A549 (cell line): Measurements from ENCODE around the gene KIF1A. TPM values are rescaled to one million over a fixed set of nuclear protein-coding genes. Genes with fewer than 3 reads are reported as not detected.

Experiments
- ATAC-seq, 2 experiments: fragments of 200-7000 bp in 1 of 2; fragments of >200 bp in 1 of 2; cut with Nextera tagmentation in 1 of 2; cut with Tn5 transposase in 1 of 2; 3 replicates each; pipeline versions ENCODE4 v1.8.0 to v1.9.1; 2018 to 2020; ENCODE audit warnings: mild to moderate bottlenecking in 1 of 2, moderate library complexity in 1 of 2
- CTCF ChIA-PET: fragments of 300-600 bp; sonication (Branson Sonifier 250); formaldehyde crosslinking; extraction: SDS; loops from one replicate; lab custom pipeline; 2021; ENCODE audit warnings: antibody characterized with exemption, inconsistent platforms; lab: Yijun Ruan, JAX
- POLR2A ChIA-PET: fragments of 350-600 bp; formaldehyde crosslinking; extraction: SDS; loops from one replicate; lab custom pipeline; 2021; ENCODE audit warnings: antibody characterized with exemption, inconsistent platforms; lab: Yijun Ruan, JAX
- DNase-seq, 2 experiments: peaks; one replicate each; pipeline versions ENCODE4 v3.0.0 to v3.0.0-alpha.2; 2011 to 2016; ENCODE audit warnings: low read depth in 1 of 2, low spot score in 1 of 2
- FAIRE-seq: peaks from 2 replicates; lab custom pipeline; 2011; peaks lifted over from hg19 to GRCh38; lab: Jason Lieb, UNC
- H3K27ac ChIP-seq, 2 experiments: fragments of >200 bp; sonication (Bioruptor Twin); formaldehyde crosslinking; 3 replicates each; pipeline ENCODE4 v1.5.1; 2016 to 2017
- H3K4me1 ChIP-seq: fragments of >200 bp; sonication (Bioruptor Twin); formaldehyde crosslinking; 3 replicates; pipeline ENCODE4 v1.6.1; 2016
- H3K4me2 ChIP-seq: fragments of >200 bp; sonication (Bioruptor Twin); formaldehyde crosslinking; 3 replicates; pipeline ENCODE4 v1.6.1; 2016
- H3K4me3 ChIP-seq: fragments of >200 bp; sonication (Bioruptor Twin); formaldehyde crosslinking; 3 replicates; pipeline ENCODE4 v1.5.1; 2016
- H3K9me3 ChIP-seq: fragments of >200 bp; sonication (Bioruptor Twin); formaldehyde crosslinking; 3 replicates; pipeline ENCODE4 v1.6.1; 2016
- BHLHE40 ChIP-seq: IDR thresholded peaks from 2 replicates; pipeline ENCODE4 v1.6.1; 2012; ENCODE audit warnings: low read depth, low read length, inconsistent platforms
- CBX2 ChIP-seq: fragments of 200-600 bp; sonication (generic); IDR thresholded peaks from 2 replicates; pipeline ENCODE4 v1.6.1; 2016; ENCODE audit warnings: low read depth, mild to moderate bottlenecking, borderline replicate concordance
- ESRRA ChIP-seq: fragments of 150-350 bp; IDR thresholded peaks from 2 replicates; pipeline ENCODE4 v1.6.1; 2014; ENCODE audit warnings: mild to moderate bottlenecking, low read length, borderline replicate concordance
- GATA3 ChIP-seq: IDR thresholded peaks from 2 replicates; pipeline ENCODE4 v1.6.1; 2012; ENCODE audit warnings: borderline replicate concordance
- NPAS2 ChIP-seq: fragments of 250-450 bp; sonication (Bioruptor Pico); IDR thresholded peaks from 2 replicates; pipeline ENCODE4 v1.8.0; 2022; ENCODE audit warnings: mild to moderate bottlenecking, moderate library complexity, borderline replicate concordance
- SMC3 ChIP-seq: fragments of >200 bp; sonication (Bioruptor Twin); formaldehyde crosslinking; IDR thresholded peaks from 3 replicates; pipeline ENCODE4 v1.6.1; 2018; ENCODE audit warnings: inconsistent platforms
- SREBF2 ChIP-seq: fragments of 450-650 bp; IDR thresholded peaks from 2 replicates; pipeline ENCODE4 v1.6.1; 2014; ENCODE audit warnings: mild to moderate bottlenecking, moderate library complexity
- ZC3H11A ChIP-seq: fragments of 450-650 bp; IDR thresholded peaks from 2 replicates; pipeline ENCODE4 v1.6.1; 2014; ENCODE audit warnings: antibody characterized with exemption, mild to moderate bottlenecking
- ZNF302 ChIP-seq: fragments of 250-450 bp; sonication (Bioruptor Pico); IDR thresholded peaks from 2 replicates; pipeline ENCODE4 v1.9.0; 2021; ENCODE audit warnings: inconsistent platforms, mild to moderate bottlenecking, moderate library complexity
- WGBS: methylation state at CpG from one replicate; pipeline ENCODE4 v1.1.6; 2017; ENCODE audit errors: missing lambda C conversion rate; 5-methylcytosine and 5-hydroxymethylcytosine counted together
- polyA plus RNA-seq, 4 experiments: library from polyadenylated mRNA; depleted of rRNA in 3 of 4; stranded (reverse); fragments of >200 nt; fragmentation: RNase III in 1 of 4; extraction: RNeasy Plus Mini Kit Qiagen cat#74134 plus additional on column Dnase treatment in 1 of 4; gene quantifications; 2 replicates in 3 of 4; 3 replicates in 1 of 4; pipeline ENCODE4 v1.2.3, GENCODE V29; 2011 to 2017
- TF ChIP-seq, protein P1 (sequence below): fragments of 200-600 bp; sonication (generic); IDR thresholded peaks from 2 replicates; pipeline ENCODE4 v1.6.1; 2016; ENCODE audit warnings: antibody characterized with exemption, mild to moderate bottlenecking, moderate library complexity
- TF ChIP-seq, protein P2 (sequence below): fragments of >200 bp; sonication (Bioruptor Twin); formaldehyde crosslinking; IDR thresholded peaks from 2 replicates; pipeline ENCODE4 v1.6.1; 2016

Gene KIF1A
- polyA plus RNA-seq, 2 of the 4 experiments (the other 2 are of a cell fraction) = 0.28 to 0.50 TPM

DNA sequence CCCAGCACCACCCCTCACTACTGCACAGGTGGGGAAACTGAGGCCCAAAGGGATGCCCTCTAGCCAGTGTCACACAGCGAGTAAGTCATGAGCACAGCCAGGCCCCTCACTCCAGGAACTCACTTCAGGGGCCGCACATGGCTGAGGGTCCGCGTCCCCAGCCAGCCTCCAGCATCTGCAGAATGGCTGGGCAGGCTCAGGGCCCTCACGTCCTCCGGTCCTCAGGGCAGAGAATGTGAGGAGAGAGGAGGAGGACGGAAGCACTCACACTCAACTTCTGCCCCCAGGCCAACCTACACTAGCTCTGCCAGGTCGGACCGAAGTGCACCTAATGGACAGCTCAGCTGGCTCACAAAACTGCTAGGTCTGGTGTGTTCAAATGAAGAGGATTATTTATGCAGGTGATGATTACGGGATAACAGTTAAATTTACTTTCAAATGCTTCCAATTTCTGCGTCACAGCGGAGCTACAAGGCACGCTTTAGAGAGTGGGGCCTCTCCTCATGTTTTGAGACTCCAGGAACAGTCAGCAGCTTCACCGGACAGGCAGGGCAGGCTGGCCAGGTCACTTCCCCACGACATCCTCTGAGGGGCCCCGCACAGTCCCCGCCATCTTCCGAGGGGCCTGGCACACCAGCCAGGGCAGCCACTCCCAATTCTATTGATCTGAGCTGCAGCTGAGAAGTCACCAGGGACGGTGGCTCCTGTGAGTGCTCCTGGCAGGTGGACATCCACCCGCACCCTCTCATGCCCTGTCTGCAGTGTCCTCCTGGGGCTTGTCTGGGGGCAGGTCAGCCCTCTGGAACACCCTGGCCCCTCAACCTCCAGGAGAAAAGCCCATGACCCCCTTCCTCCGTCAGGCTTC is 26.5 kb downstream of the KIF1A start:
- ATAC-seq (no peak), DNase-seq (no peak), FAIRE-seq (no peak)
- no peaks in the 10 kb centered on the region for H3K9me3 ChIP-seq
- POLR2A ChIA-PET = no interaction called here
- H3K4me1 ChIP-seq = no peaks in the 10 kb centered on the region
- no peak overlapping the region for H3K27ac ChIP-seq
- H3K4me2 ChIP-seq = no peak overlapping the region
- 80% methylated on average over 17 of the region's 21 CpGs for WGBS
- no peak overlapping the region for H3K4me3 ChIP-seq
- no peak for TF ChIP-seq SREBF2
- TF ChIP-seq, all 56 proteins: peak for 0
- CTCF ChIA-PET = interaction anchor here (0.8 kb wide), 2 partner anchors 9 to 58 kb away, joined by 3 to 4 read pairs; no protein-coding TSS in a partner anchor

DNA sequence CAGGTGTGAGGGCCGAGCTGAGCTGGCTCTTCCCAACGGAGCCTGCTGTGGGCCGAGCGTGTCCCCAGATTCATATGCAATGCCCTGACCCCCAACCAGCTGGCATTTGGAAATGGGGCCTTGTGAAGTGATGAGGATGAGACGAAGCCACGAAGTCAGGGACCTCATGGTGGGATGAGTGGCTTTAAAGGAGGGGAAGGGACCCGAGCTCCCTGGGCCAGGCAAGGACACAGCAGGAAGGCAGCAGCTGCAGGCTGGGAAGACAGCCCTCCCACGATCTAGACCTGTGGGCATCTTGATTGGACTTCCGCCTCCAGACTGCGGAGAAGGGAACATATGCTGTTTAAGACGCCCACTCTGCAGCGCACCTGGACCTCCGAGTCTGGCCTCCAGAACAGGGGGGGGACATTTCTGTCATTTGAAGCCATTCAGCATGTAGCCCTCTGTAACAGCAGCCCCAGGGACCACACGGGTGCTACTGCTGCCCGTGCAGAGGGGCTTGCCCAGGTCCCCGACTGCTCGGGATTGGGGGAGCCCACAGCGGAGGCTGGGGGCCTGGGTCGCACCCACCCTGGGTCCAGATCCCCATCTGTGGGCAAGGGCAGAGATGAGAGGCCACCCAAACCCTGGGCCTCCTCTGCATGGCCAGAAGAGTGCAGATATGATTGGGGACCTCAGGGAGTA is 27.2 kb downstream of the KIF1A start:
- DNase-seq (no peak), FAIRE-seq (no peak), ATAC-seq (no peak)
- no peak overlapping the region for H3K27ac ChIP-seq
- H3K4me1 ChIP-seq = no peaks in the 10 kb centered on the region
- TF ChIP-seq GATA3 (no peak), ZC3H11A (no peak)
- TF ChIP-seq, protein P1, sequence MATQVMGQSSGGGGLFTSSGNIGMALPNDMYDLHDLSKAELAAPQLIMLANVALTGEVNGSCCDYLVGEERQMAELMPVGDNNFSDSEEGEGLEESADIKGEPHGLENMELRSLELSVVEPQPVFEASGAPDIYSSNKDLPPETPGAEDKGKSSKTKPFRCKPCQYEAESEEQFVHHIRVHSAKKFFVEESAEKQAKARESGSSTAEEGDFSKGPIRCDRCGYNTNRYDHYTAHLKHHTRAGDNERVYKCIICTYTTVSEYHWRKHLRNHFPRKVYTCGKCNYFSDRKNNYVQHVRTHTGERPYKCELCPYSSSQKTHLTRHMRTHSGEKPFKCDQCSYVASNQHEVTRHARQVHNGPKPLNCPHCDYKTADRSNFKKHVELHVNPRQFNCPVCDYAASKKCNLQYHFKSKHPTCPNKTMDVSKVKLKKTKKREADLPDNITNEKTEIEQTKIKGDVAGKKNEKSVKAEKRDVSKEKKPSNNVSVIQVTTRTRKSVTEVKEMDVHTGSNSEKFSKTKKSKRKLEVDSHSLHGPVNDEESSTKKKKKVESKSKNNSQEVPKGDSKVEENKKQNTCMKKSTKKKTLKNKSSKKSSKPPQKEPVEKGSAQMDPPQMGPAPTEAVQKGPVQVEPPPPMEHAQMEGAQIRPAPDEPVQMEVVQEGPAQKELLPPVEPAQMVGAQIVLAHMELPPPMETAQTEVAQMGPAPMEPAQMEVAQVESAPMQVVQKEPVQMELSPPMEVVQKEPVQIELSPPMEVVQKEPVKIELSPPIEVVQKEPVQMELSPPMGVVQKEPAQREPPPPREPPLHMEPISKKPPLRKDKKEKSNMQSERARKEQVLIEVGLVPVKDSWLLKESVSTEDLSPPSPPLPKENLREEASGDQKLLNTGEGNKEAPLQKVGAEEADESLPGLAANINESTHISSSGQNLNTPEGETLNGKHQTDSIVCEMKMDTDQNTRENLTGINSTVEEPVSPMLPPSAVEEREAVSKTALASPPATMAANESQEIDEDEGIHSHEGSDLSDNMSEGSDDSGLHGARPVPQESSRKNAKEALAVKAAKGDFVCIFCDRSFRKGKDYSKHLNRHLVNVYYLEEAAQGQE = no peak
- no peak overlapping the region for H3K4me2 ChIP-seq
- H3K4me3 ChIP-seq = no peak overlapping the region
- ChIA-PET POLR2A (no interaction called here), CTCF (no interaction called here)
- 57% methylated on average over 17 of the region's 19 CpGs for WGBS
- H3K9me3 ChIP-seq = no peaks in the 10 kb centered on the region

DNA sequence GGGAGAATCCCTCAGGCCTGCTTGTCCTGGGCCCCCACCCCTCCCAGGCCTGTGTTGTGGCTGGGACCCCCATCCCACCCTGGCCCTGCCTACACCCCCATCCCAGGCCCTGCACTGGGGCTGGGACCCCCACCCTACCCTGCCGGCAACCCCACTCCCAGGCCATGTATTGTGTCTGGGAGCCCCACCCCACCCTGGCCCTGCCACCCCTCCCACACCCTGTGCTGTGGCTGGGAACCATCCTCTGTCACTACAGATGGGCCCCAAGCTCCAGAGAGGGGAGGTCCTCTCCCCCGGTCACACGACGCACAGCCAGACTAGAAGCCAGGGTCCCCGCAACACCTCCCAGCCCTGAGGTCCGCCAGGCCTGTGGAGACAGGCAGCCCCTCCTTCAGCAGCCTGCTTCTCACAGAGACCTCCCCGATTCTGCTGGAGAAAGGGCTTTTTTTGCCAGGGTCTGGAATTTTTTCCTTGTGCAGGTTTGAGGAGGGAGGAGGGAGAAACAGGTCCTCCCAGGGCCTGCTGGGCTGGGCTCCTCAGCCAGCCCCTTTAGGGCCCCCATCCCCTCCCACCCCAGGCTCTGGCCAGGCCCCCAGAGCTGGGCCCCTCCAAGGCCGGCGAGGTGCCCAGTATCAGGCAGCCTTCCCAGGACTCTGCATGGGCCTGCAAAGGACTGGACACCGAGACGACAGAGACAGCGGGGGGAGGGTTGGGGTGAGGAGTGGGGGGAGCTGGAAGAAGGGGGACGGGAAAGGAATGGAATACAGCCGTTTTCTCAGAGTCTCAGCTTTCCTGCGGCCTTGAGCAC is 28.0 kb downstream of the KIF1A start:
- TF ChIP-seq ZNF302 (no peak), NPAS2 (CRISPR knock-in tag) (no peak), CBX2 (no peak), ESRRA (no peak), BHLHE40 (no peak), SMC3 (no peak)
- TF ChIP-seq, protein P2, sequence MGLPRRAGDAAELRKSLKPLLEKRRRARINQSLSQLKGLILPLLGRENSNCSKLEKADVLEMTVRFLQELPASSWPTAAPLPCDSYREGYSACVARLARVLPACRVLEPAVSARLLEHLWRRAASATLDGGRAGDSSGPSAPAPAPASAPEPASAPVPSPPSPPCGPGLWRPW = no peak
- ChIA-PET POLR2A (no interaction called here), CTCF (interaction anchor here (0.7 kb wide), 1 partner anchor 8 kb away, joined by 3 read pairs; no protein-coding TSS in a partner anchor)
- FAIRE-seq (no peak), DNase-seq (no peak), ATAC-seq (no peak)
- Histone ChIP-seq H3K9me3 (no peaks in the 10 kb centered on the region), H3K4me3 (no peak overlapping the region), H3K27ac (no peak overlapping the region), H3K4me1 (no peaks in the 10 kb centered on the region), H3K4me2 (no peak overlapping the region)
- WGBS = 62% methylated on average over 5 of the region's 15 CpGs
